H1 (cell line): ENCODE results near the gene KXD1. TPM values are rescaled to one million over a fixed set of nuclear protein-coding genes. Genes with fewer than 3 reads are reported as not detected.

ENCODE experiments used
- BCL11A ChIP-seq, 2 experiments: IDR thresholded peaks; one replicate each; pipeline ENCODE4 v1.6.1; 2011; ENCODE audit warnings: low read depth in 2 of 2, low read length in 2 of 2, mild to moderate bottlenecking in 2 of 2
- CBX5 ChIP-seq: fragments of 300-800, 300-1000 bp; sonication (generic); IDR thresholded peaks from 2 replicates; pipeline ENCODE4 v1.7.1; 2016; ENCODE audit warnings: antibody characterized with exemption, low read length, low read depth
- CHD7 ChIP-seq: fragments of 300-600 bp; sonication (generic); IDR thresholded peaks from 2 replicates; pipeline ENCODE4 v1.7.1; 2012; ENCODE audit warnings: low read length, moderate library complexity, mild to moderate bottlenecking, inconsistent platforms; ENCODE audit not compliant: insufficient replicate concordance
- HDAC2 ChIP-seq, 2 experiments: fragments of 300-600 bp in 1 of 2; sonication (generic) in 1 of 2; IDR thresholded peaks; 2 replicates each; pipeline ENCODE4 v1.6.1; 2011 to 2012; ENCODE audit warnings: low read depth in 2 of 2, low read length in 2 of 2, mild to moderate bottlenecking in 2 of 2, moderate library complexity in 2 of 2, borderline replicate concordance in 1 of 2, inconsistent platforms in 1 of 2
- KDM1A ChIP-seq: fragments of 200-600, 300-600 bp; sonication (generic); IDR thresholded peaks from 2 replicates; pipeline ENCODE4 v1.7.1; 2016; ENCODE audit warnings: mild to moderate bottlenecking, low read length, borderline replicate concordance
- MAX ChIP-seq: IDR thresholded peaks from 2 replicates; pipeline ENCODE4 v1.6.1; 2012; ENCODE audit warnings: inconsistent platforms
- POLR2AphosphoS5 ChIP-seq: IDR thresholded peaks from 2 replicates; pipeline ENCODE4 v1.6.1; 2011; ENCODE audit warnings: low read depth, low read length
- RFX5 ChIP-seq: IDR thresholded peaks from 2 replicates; pipeline ENCODE4 v1.6.1; 2011; ENCODE audit warnings: low read depth, low read length, improper control_type of control experiment, borderline replicate concordance
- SP4 ChIP-seq: IDR thresholded peaks from 2 replicates; pipeline ENCODE4 v1.6.1; 2012; ENCODE audit warnings: low read length, inconsistent platforms
- polyA plus RNA-seq, 7 experiments: library from polyadenylated mRNA; depleted of rRNA in 3 of 7; stranded (reverse) in 5 of 7; unstranded in 2 of 7; fragments of >200 nt in 5 of 7; fragments of 200-250 nt in 2 of 7; gene quantifications; 1 replicate in 5 of 7; 2 replicates in 1 of 7; 4 replicates in 1 of 7; pipeline versions ENCODE4 v1.2.1 to v1.2.3, GENCODE V29; 2011 to 2013; ENCODE audit warnings: missing spikeins in 2 of 7, mixed read lengths in 2 of 7
- total RNA-seq: library from RNA; stranded (reverse); fragmentation: NEBNext Ultra II Directional; extraction: Animal tissue kit (Norgen Biotek cat#: 25700); gene quantifications from 2 replicates; pipeline ENCODE4 v1.2.1, GENCODE V29; 2021

The KXD1 gene
- total and polyA plus RNA-seq, 2 of the 8 experiments (the other 6 are each of a cell fraction or from before 2014, with no cell fraction given) = 115 to 267 TPM

- TF ChIP-seq CHD7 = no peak
- no peak for TF ChIP-seq RFX5
- 0 out of 4 replicates have a peak, but pooled peaks of 1 of the 2 experiments have one; percentile 51 for TF ChIP-seq HDAC2 (IDR thresholded peaks at IDR 0.05; ENCODE audit: borderline replicate concordance in 1 of 2, low read depth in 2 of 2, low read length in 2 of 2)
- peak; percentile 60; the same call in 1 of the 2 replicates for TF ChIP-seq KDM1A
- TF ChIP-seq MAX = no peak
- no peak for TF ChIP-seq CBX5
- TF ChIP-seq POLR2AphosphoS5 = no peak
- TF ChIP-seq BCL11A (IDR thresholded peaks at IDR 0.05; ENCODE audit: low read depth in 2 of 2, low read length in 2 of 2) = no peak
- no peak for TF ChIP-seq SP4
Measured at GRCh38 chr19:18608805-18609716, 51.4 kb downstream of the KXD1 start (continued).
